ENCODE data around the gene APPL1.

Gene APPL1, protein sequence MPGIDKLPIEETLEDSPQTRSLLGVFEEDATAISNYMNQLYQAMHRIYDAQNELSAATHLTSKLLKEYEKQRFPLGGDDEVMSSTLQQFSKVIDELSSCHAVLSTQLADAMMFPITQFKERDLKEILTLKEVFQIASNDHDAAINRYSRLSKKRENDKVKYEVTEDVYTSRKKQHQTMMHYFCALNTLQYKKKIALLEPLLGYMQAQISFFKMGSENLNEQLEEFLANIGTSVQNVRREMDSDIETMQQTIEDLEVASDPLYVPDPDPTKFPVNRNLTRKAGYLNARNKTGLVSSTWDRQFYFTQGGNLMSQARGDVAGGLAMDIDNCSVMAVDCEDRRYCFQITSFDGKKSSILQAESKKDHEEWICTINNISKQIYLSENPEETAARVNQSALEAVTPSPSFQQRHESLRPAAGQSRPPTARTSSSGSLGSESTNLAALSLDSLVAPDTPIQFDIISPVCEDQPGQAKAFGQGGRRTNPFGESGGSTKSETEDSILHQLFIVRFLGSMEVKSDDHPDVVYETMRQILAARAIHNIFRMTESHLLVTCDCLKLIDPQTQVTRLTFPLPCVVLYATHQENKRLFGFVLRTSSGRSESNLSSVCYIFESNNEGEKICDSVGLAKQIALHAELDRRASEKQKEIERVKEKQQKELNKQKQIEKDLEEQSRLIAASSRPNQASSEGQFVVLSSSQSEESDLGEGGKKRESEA

DNA sequence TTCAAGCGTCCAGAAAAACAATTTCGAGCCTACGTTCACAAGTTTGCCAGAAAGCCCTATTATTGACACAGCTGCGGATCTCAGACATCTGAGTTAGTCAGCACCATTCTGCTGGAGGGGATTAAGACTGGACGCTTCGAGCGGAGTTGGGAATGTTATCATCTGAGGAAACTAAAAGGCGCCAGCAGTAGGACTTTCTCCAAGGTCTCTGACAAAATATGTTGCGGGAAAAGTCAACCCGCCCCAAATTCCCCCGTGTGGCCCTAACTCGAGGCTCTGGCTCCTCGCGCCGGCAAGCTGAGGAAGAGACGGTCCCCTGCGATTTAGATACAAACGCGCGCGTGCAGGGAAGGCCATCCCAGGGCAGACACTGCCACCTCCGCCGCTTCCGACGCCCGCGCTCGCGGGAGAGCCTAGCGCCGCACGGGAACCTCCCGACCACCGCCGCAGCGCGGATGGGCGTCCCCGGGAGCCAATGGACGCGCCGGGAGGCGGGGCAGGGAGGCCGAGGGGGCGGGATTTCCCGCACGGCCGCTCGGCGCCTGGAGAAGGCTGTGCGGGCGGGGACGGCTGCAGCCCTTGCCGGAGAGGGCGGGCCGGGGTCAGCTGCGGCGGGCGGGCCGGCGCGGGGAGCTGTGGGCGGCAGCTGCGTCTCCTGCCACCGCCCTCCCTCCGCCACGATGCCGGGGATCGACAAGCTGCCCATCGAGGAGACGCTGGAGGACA lies at the start of gene APPL1:
TSS of gene APPL1 (plus strand) at position 526 of the 726 bp plus-strand sequence. CDS start at position 681, 155 bp downstream.
- DNase-seq (ENCODE audit: low spot score) = peak; percentile 37

DNA sequence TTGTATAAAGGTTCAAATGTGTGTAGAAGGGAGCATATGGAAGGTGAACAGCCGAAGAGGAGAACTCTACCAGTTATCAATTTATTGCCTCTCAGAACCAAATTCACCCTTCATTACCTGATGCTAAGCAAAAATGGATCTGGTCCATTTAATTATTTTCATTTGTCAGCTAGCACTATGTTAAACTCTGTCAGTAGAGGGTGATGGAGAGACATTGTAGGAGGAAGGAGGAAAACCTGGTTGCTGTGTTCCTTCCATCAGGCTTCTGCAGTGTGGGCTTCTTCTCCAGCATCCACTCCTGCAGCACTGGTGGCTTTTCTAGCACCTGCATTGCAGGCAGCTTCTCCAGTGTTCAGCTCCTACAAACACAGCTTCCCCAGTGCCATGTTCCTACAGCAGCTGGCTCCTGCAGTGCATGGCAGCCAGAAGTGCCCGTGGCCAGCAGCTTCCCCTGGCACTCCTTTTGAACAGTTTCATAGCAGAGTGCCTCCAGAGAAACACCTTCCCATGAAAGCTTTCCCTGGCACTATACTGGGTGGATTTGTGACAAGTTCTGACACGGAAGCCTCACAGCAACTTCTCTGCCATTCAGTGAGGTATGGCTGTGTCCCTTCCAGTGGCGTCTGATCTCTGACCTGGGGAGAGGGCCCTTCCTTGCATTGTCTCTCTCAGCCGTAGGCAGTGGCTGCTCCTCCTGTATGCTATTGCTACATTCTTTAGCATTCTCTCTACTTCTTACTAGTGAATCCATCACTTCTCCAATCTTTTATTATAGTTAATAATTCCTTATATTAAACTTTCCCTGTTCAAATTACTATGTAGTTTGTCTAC lies 47.7 kb upstream of the APPL1 start:
- DNase-seq (ENCODE audit: low spot score) = no peak

DNA sequence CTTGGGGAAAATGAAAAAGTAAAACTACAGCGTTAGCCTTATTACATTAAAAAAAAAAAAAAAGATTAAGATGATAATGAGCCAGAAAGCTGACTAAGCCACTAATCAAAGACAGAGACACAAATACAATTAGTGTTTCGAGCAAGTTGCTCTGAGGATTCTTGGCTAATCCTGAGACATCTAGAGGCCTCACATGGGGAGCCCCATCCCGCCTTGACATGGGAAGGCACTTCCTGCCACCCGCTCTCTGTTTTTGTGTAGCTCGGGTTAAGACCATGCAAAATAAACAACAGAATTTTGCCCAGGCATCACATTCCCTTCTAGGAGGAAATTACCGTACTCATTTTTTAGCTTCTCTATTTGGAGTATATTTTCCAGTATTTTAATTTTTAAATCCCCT lies 43.0 kb upstream of the APPL1 start:
- no peak for DNase-seq (ENCODE audit: low spot score)

DNA sequence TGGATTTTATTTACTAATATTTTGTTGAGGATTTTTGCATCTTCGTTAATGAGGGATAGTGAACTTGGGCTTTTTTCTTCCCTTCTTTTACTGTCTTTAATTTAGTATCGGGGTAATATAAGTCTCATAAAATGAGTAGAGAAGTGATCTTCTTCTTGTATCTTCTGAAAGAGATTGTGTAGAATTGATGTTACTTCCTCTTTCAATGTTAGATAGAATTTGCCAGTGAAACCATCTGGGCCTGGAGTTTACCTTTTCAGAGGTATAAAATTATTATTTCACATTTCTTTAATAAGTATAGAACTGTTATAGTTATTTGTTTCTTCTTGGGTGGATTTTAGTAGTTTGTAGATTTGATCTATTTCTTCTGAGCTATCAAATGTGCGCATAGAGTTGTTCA lies 35.5 kb upstream of the APPL1 start:
- DNase-seq (ENCODE audit: low spot score) = no peak

DNA sequence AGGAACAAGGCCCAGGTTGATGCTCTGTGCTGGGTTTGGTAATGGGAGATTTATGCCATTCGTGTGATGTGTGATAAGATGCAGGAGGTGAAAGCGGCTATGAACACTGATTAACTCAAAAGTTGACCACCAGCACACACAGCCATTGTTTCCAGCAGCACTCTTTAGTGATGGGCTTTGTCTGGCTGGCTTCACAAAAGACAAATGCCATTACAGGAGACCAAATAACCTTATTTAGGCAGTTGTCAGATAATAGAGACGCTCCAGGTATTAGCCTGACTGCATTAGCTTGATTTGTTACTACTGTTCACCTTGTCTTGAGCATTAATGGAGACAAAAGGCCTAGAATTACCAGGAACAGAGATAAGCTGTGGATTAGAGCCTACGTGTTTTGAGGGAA lies 32.9 kb upstream of the APPL1 start:
- DNase-seq (ENCODE audit: low spot score) = no peak

DNA sequence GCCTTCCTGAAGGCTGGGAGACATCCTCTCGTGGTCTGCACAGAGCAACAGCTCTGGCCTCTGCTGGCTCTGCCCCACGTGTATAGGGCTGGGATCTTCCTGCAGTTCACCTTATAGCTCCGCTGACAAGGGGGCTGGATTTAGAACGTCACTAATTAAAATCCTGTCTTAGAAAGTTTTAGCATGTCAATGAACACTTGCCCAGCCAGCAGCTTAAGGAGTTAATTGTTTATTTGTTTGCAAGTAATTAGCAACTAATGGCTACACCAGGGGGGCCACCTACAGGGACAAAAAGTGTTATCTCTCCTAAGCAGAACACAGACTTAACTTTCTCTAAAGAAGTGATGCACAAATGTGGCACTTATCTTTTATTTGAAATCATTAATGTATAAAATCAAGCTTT lies 27.6 kb upstream of the APPL1 start, which contains the start of gene HESX1:
TSS of gene HESX1 (minus strand) at position 84 of the 403 bp plus-strand sequence. CDS start at position 24, 60 bp downstream.
- DNase-seq (ENCODE audit: low spot score) = no peak

DNA sequence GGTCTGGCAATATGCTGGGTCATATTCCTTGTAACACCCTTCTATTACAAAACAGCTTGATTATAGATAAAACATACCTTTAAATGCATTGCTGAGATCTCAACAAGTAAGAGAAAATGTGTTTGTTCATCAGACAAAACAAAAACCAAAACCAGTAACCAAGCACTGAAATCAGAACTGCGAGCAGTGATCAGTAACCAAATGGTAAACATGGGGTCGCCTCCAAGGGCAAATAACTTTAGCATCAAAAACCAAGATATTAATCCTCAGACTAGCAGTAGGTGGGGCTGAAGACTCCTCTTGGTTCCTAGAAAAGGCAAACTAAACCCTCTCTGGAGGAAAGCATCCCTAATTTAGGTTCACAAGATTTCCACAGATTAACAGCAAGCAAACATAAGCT lies 21.1 kb upstream of the APPL1 start:
- DNase-seq (ENCODE audit: low spot score) = no peak

DNA sequence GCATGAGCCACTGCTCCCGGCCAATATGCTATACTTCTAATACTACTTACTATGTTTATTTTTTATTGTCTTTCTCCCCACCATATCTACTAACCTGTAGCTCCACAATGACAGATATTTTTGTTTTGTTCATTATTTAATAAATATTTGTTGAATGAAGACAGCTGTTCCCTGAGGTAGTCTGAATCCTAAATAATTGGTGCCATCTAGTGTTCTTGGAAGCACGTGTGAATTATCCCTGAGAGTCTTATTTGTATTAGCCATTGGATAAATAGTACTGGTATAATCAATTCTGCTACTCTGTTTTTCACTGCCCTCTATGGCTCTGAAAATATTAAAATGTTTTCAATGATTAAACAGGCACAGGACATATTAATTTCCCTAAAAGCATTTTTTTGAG lies 5.6 kb upstream of the APPL1 start:
- no peak for DNase-seq (ENCODE audit: low spot score)

DNA sequence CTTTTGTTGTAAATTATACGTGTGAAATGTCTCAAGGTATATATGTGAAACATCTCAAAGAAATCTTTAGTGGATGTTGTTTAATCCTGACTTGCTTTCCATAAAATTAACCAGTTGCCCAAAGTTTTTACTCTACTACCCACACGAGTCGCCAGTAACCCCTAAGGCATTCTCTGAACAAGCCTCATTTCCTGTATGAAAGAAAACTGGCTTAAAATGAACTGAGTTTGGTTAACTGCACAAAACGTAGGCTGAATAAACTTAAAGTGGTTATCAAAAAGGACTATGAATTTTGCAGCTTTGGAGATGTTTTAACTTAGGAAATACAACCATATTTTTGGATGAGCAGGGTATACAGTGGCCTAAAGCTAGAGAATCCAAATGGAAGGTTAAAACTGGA lies 2.7 kb upstream of the APPL1 start:
- DNase-seq (ENCODE audit: low spot score) = no peak

DNA sequence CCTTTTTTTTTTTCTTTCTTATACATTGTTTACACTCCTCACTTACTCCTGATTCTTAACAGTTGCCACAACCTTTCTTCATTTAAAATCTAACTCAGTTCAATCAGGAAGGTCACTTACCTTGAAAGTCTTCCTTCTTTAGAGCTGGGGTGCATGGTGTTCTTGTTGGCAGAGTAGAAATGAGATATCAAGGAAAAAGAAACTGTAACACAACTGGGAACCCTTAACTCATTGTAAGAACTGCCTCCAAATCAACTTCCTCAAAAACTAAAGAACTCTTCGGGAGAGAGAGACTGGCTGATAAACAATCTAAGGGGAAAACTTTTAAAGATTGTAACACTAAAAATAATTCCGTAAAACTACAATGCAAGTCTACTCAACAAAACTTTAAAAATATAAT lies 1.4 kb upstream of the APPL1 start:
- no peak for DNase-seq (ENCODE audit: low spot score)

DNA sequence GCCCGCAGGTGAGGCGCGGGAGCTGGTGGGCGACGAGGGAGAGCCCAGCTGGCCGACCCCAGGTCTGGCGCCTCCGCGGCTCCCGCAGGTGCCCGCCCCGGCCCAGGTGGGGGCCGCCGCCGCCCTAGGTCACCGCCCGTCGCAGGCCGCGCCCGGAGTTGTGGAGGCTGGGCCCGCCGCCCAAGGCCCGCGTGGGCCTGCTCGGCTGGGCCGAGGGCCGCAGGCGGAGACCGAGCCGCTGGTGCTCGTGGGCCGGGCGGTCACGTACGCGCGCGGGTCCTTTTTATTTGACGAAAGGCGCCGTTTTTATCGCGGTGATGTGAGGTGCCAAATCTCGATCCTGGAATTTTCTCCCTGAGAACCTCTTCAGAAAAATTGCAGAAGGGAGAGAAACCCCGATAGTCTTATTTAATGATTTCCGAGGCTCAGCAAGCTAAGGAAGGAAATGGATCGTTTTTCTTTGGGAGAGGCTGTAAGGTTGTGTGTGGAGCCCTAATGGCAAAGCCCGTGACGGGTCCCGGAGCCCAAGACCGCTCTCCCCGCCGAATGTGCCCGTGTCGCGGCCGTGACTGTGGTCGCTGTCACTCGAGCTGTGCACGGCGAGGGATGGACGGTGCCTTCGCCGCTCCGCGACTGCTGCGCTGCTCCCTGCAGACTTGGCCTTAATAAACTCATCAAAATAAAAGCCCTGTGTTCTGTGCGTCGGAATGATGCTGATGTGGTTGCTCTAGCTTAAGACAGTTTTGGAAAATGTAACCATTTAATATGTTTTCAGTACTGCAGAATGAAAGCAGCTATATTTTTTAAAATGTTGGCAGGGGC lies 612 bp downstream of the APPL1 start:
- DNase-seq (ENCODE audit: low spot score) = no peak

DNA sequence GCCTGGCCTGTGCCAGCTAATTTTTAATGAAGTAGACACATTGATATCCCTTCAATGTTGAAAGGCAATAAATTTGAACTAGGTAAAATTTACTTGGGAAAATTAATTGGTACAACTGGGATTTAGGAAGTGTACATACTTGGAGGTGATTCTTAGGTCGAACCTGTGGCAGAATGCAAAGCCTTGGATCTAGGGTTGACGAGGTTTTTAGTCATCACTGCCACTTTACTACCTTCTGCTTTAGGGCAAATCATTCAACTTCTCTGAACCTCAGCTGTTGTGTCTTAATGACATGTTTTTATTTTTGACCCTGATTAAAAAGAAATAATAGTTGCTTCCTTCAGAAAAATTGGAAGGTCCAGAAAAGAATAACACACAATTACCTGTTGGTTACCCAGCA lies 2.5 kb downstream of the APPL1 start:
- DNase-seq (ENCODE audit: low spot score) = no peak

DNA sequence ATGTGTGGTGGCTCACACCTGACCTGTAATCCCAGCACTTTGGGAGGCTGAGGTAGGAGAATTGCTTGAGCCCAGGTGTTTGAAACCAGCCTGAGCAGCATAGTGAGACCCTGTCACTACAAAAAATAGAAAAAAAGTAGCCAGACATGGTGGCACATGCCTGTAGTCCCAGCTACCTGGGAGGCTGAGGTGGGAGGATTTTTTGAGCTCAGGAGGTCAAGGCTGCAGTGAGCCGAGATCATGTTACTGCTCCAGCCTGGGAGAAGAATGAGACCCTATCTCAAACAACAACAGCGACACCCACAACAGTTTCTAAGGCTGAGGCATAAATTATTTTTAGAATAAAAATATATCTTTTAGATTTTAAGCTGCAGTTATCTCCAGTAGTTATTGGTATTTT lies 6.3 kb downstream of the APPL1 start:
- no peak for DNase-seq (ENCODE audit: low spot score)

DNA sequence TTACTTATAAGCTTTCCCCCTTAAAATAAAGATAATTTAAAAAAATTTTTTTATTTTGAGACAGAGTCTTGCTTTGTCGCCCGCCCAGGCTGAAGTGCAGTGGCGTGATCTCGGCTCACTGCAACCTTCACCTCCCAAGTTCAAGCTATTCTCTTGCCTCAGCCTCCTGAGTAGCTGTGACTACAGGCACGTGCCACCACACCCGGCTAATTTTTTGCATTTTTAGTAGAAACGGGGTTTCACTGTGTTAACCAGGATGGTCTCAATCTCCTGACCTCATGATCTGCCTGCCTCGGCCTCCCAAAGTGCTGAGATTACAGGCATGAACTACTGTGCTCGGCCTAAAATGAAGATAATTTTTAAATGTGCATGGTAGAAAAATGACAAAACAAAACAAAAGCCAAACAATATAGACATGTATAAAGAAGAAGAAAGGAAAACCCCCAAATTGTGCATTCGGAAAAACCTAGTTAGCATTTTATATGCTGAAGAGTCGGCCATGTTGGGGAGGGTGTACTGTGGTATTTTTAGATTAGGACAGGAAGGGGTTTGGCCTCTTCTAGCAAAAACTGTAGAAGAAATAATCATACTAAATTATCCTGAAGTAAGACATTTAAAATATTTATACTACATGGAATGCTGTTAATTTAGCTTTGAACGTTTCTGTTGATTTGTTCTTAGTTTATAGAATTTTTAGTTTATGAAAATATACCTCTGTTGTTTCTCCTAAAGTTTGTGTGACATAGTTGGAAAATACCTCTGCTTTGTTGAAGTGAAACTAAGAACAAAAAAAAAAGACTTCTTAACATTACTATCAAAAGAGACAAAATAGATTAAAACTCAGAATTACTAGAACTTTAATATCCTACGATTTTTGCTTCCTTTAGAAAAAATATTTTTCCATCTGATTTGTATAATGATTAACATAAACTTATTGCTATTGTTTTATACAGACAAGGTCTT lies 7.4 kb downstream of the APPL1 start:
- DNase-seq (ENCODE audit: low spot score) = no peak

DNA sequence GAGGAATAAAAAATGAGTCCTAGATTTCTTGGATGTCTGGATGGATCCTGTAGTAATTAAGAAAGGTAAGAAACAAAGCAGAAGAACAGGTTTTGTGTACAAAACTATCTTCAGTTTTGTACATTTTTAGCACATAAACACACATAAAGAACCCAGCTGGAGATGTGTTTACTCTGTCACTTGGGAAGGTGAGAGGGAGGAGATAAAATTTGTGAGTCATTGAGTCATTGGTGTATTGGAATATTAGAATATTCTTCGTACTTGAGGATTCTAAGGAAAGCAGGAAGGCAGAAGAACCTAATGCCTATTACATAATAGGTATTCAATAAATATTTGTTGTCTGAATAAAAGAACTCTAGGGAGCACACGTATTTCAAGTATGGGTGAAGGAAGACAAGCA lies 17.4 kb downstream of the APPL1 start:
- DNase-seq (ENCODE audit: low spot score) = no peak

DNA sequence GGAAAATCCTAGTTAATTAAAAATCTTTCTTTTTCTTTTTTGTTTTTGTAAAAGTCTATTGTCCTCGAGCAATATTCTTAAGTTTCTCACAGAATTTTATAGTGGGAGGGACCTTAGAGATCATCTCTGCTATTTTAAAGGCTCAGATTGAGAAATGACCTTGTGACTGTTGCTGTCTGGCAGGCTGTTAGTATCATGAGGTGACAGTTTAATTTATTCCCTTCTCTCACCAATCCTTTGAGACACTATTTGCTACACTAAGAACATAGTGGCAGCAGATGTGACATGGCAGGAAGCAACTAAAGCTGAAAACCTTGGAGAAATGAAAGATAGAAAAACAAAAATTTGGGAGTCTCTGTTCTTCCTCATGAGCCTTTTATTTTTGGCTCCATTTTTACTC lies 24.9 kb downstream of the APPL1 start:
- no peak for DNase-seq (ENCODE audit: low spot score)

DNA sequence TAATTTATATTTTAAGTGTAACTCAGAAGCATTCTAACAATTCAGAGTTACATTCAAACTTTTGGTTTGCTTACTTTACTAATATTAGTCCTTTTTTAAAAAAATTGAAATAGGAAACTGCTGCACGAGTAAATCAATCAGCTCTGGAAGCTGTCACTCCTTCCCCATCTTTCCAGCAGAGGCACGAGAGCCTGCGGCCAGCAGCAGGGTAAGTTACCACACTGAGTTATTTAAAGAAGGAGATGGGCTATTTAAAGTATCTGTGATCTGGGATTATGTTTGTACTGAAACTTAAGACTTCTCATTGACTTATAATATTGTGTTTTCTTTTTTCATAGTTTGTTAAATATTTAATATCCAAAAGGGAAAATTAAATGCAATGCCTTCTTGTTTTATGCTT lies 29.3 kb downstream of the APPL1 start:
- no peak for DNase-seq (ENCODE audit: low spot score)

DNA sequence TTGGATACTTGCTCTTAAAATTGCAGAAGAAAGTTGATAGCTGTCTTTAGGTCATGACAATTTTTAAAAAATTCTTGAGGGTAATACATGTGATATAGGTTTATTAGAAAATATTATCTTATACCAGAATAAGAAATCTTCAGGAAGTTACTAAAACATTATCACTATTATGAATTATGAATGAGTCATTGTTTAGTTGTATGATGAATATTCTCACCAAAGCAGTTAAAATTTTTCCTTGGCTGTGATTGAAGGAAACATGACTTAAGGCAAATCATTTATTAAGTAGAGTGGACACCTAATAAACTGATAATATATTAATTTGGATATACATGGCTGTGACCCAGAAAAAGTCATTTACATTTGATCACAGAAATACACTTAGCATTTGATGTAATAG lies 30.1 kb downstream of the APPL1 start:
- DNase-seq (ENCODE audit: low spot score) = no peak

DNA sequence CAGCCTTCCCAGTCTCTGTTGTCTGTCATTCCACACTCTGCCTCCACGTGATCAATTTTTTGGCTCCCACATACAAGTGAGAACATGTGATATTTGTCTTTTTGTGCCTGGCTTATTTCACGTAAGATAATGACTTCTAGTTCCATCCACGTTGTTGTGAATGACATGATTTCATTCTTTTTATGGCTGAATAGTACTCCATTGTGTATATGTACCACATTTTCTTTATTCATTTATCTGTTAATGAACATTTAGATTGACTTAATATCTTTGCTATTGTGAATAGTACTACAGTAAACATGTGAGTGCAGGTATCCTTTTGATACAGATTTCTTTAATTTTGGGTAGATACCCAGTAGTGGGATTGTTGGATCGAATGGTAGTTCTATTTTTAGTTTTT lies 33.6 kb downstream of the APPL1 start:
- no peak for DNase-seq (ENCODE audit: low spot score)

DNA sequence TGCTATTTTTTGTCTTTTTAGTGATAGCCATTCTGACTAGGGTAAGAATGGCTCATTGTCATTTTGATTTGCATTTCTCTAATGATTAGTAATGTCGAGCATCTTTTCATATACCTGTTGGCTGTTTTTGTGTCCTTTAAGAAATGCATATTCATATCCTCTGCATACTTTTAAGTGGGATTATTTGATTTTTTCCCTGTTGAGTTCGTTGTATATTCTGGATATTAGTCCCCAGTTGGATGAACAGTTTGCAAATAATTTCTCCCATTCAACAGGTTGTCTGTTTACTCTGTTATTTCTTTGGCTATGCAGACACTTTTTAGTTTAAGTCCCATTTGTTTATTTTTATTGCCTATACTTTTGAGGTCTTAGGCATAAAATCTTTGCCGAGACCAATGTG lies 34.4 kb downstream of the APPL1 start:
- no peak for DNase-seq (ENCODE audit: low spot score)
